Heart left ventricle (tissue), 13 donors: ENCODE data around the gene TPP2.

Experiments used
- POLR2A ChIP-seq, 2 donors: fragments of 450-650 bp; IDR thresholded peaks; one replicate each; pipeline ENCODE4 v1.6.1; 2017; ENCODE audit warnings: antibody characterized with exemption in 2 of 2, mild to moderate bottlenecking in 2 of 2, moderate library complexity in 2 of 2
- TF ChIP-seq, protein P1 (sequence below), 12 donors: fragments of 200-600 bp; sonication (generic) in 4 of 12; IDR thresholded peaks; one replicate each; pipeline versions ENCODE4 v1.5.0 to v1.8.0; 2018 to 2022; ENCODE audit warnings: antibody characterized with exemption in 12 of 12, mild to moderate bottlenecking in 5 of 12
- donor health status: ischemic (EF 13 %, LVEDD 7.1; RV severe dilation, severe dysfunction).
- donor health status: DM: no; HTN: yes; CAD: no.
- donor health status: DM: no; HTN: no; CAD: no.
- donor health status: ischemic (EF 25% LVEDD 6.9; RV normal size, moderate dysfunction).
- donor health status: ischemic (EF 25% LVEDD 5.7; RV mildly dilated, moderate dysfunction).
- donor health status: ischemic (EF 35%, LVEDD 5.7; RV mildly dilated, moderate dysfunction).
- donor health status: nonischemic (EF 11% LVEDD 7.7; RV severe dilation, severe dysfunction).
- donor health status: DM: yes; HTN: yes; CAD: no.
- donor health status: PGD.
- donor health status: ischemic (EF 29% LVEDD 5.4; RV normal size, mild dysfunction).
- donor health status: nonischemic (EF 23%, LVEDD 6.1; RV moderate dilation, normal function).

DNA sequence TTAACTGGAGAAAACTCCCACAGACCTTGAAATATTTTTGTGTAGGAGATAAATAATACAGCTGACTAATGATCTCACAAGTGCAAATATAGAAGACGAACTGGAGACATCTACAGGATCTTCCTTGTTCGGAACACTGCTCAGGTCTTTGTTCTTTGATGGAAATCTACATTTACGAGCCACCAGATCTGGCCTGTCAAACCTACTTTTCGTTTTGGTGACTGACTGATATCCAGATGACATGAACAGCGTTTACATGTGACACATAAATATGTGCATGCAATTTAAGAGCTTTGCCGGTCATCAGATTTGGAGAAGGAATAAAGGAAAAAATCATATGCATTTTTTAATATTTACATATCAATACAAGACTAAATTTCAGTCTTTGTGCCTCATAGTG is 24.5 kb upstream of the TPP2 start:
- TF ChIP-seq, protein P1, sequence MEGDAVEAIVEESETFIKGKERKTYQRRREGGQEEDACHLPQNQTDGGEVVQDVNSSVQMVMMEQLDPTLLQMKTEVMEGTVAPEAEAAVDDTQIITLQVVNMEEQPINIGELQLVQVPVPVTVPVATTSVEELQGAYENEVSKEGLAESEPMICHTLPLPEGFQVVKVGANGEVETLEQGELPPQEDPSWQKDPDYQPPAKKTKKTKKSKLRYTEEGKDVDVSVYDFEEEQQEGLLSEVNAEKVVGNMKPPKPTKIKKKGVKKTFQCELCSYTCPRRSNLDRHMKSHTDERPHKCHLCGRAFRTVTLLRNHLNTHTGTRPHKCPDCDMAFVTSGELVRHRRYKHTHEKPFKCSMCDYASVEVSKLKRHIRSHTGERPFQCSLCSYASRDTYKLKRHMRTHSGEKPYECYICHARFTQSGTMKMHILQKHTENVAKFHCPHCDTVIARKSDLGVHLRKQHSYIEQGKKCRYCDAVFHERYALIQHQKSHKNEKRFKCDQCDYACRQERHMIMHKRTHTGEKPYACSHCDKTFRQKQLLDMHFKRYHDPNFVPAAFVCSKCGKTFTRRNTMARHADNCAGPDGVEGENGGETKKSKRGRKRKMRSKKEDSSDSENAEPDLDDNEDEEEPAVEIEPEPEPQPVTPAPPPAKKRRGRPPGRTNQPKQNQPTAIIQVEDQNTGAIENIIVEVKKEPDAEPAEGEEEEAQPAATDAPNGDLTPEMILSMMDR (IDR thresholded peaks at IDR 0.05), result no peak
- TF ChIP-seq POLR2A (IDR thresholded peaks at IDR 0.05), result no peak
